MV-4-11 (cell line): ENCODE measurements around the gene PLTP.

Experiments used
- DNase-seq: peaks from one replicate; lab custom pipeline; 2025; lab: John Stamatoyannopoulos, UW

PLTP gene

DNA sequence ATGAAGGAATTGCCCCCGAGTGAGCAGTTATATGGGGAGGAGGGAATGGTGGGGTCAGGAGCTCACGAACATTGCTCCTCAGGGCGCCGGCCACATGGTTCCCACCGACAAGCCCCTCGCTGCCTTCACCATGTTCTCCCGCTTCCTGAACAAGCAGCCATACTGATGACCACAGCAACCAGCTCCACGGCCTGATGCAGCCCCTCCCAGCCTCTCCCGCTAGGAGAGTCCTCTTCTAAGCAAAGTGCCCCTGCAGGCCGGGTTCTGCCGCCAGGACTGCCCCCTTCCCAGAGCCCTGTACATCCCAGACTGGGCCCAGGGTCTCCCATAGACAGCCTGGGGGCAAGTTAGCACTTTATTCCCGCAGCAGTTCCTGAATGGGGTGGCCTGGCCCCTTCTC, 13.7 kb downstream of the PLTP start:
- DNase-seq = no peak

DNA sequence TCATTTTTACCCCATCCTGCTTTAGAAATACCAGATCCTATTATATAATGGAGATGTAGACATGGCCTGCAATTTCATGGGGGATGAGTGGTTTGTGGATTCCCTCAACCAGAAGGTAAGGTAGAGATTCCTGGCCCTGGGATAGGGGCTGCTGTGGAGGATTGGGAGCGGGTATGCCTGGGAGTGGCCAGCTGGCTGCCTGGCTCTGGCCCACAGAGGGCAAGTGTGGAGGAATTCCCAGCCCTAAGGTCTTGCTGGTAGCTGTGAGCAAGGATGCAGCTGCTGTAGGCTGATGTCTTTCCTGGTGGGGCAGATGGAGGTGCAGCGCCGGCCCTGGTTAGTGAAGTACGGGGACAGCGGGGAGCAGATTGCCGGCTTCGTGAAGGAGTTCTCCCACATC, 14.3 kb downstream of the PLTP start:
- no peak for DNase-seq

DNA sequence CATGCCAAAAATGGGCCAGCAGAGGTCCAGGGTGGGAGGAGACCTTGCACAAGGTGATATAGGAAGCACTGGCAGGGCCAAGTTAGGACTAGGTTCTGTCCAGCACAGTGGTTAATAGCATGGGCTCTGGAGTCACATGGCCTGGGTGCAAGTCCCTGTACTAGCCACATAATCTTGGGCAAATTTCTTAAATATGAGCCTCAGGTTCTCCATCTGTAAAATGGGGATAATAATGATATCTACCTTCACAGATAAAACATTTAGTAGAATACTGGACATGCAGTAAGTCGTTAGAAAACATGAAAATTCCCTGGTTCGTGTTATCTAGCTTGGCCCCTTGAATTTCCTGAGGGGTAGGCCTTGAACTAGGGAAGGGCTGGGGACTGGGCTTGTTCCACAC, 14.7 kb downstream of the PLTP start:
- no peak for DNase-seq

DNA sequence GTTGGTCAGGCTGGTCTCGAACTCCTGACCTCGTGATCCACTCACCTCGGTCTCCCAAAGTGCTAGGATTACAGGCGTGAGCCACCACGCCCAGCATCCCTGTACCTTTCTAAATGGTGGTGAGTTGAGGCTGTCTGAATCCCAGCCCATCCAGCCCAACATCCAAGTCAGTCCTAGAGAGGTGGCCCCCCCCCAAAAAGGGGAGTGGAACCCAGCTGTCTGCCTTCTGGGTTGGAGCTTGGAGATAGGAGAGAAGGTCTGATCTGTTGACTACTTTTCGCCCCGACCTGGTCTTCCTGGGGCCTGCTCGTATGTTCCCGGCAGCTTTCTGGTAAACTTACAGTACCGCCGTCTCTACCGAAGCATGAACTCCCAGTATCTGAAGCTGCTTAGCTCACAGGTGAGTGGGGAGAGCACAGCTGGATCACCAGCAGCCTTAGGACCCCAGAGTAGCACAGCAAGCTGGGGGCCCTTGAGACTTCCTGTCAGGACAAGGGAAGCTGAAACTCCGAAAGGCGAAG, 15.3 kb downstream of the PLTP start:
- no peak for DNase-seq

DNA sequence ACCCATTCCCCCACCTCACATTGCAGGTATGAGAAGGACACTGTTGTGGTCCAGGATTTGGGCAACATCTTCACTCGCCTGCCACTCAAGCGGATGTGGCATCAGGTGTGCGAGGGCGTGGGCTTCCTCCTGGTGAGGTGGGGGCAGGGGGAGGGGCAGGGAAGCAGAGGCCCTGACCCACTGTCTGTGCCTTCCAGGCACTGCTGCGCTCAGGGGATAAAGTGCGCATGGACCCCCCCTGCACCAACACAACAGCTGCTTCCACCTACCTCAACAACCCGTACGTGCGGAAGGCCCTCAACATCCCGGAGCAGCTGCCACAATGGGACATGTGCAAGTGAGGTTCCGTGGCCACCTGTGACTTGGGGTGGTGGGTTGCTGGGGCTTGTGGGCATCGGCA, 17.2 kb downstream of the PLTP start:
- no peak for DNase-seq

DNA sequence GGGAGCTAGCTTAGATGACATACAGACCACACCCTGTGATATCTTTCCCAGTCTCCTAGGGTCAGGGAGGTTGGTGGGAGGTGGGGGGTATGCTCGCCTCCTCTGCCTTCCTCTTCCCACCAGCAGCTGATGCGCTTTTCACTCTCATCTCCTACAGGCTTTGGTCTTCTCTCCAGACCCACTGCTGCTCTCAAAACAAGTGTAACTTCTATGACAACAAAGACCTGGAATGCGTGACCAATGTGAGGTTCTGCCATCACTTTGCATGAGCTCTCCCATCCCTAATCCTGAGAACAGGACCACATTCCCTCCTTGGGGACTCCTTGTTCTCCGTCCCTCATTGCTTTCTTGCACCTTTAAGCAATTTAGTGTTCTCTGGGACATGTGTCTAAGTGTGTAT, 18.1 kb downstream of the PLTP start:
- DNase-seq = no peak

DNA sequence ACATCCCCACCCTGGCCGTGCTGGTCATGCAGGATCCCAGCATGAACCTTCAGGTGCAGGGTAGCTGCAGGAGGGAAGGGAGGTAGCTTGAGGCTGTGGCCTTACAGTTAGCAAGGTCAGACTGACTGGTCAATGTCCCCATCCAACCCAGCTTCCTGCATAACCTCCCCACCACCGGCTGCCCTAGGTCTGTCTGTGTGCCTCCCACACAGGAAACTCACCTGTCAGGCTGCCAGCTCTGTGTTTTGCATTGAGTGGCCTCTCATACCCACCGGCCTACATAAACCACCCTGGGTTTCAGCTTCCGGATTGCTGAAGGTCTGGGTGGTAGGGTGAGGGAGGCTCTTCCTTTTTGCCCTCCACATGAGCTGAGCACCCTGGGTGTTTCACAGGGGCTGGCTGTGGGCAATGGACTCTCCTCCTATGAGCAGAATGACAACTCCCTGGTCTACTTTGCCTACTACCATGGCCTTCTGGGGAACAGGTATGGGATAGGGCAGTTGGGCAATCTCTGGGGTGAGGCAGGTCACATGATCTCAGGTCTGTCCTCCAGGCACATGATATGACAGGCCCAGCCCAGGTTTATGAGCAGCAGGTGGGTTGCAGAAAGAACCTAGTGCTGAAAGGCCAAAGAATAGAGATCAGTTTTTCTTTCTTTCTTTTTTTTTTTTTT, 19.0 kb downstream of the PLTP start:
- no peak for DNase-seq

DNA sequence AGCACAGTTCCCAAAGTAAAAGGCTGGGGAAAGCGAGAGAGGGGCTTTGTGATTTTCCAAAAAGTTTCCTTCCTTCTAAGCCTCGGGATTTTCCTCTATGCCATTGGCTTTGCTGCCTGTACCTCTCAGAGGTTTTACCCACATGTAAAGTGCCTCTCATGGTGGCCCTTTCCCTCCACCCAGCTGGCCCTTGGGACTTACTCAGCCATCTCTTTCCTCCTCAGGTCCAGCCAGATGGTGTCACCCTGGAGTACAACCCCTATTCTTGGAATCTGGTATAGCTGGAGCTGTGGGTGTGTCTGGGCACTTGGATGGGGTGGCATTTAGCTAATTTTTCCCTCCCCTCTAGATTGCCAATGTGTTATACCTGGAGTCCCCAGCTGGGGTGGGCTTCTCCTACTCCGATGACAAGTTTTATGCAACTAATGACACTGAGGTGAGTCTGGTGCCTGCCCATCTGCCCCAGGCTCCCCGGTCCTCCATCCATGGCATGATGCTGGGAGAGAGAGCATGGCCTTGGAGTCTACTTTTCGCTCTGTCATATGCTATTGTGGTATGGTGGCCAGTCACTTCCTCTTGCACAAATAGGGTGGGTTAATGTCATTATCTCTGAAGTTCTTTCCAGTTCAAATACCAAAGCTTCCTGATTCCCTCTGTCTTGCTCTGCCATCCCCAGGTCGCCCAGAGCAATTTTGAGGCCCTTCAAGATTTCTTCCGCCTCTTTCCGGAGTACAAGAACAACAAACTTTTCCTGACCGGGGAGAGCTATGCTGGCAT, 19.7 kb downstream of the PLTP start:
- peak; percentile 25 for DNase-seq

DNA sequence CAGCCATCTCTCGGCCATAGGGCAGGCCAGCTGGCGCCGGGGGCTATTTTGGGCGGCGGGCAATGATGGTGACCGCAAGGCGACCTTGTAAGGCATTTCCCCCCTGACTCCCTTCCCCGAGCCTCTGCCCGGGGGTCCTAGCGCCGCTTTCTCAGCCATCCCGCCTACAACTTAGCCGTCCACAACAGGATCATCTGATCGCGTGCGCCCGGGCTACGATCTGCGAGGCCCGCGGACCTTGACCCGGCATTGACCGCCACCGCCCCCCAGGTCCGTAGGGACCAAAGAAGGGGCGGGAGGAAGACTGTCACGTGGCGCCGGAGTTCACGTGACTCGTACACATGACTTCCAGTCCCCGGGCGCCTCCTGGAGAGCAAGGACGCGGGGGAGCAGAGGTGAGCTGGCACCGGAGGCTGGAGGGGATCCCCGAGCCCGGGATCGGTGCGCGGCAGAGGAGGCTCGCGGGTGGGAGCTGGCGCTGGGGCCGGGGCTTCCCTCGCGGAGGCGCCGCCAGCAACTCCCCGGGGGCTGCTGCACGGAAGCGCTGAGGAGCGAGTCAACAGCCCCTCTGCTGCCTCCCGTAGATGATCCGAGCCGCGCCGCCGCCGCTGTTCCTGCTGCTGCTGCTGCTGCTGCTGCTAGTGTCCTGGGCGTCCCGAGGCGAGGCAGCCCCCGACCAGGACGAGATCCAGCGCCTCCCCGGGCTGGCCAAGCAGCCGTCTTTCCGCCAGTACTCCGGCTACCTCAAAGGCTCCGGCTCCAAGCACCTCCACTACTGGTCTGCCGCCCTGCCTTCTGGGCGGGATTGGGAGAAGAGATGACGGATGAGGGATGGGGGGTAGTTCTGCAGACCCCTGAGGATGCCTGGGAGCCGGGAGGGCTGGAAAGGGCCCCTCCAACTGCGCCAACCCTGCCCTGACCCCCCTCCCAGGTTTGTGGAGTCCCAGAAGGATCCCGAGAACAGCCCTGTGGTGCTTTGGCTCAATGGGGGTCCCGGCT, 20.7 kb downstream of the PLTP start, which contains the start of the genes CTSA and NEURL2:
Gene CTSA (plus strand): TSS at position 351 of the 999 bp plus-strand sequence. CDS start 234 bp downstream, at position 585.
Gene NEURL2 (minus strand): TSS at position 224 of the 999 bp plus-strand sequence. CDS start 217 bp downstream, at position 7.
- peak; percentile 84 for DNase-seq

DNA sequence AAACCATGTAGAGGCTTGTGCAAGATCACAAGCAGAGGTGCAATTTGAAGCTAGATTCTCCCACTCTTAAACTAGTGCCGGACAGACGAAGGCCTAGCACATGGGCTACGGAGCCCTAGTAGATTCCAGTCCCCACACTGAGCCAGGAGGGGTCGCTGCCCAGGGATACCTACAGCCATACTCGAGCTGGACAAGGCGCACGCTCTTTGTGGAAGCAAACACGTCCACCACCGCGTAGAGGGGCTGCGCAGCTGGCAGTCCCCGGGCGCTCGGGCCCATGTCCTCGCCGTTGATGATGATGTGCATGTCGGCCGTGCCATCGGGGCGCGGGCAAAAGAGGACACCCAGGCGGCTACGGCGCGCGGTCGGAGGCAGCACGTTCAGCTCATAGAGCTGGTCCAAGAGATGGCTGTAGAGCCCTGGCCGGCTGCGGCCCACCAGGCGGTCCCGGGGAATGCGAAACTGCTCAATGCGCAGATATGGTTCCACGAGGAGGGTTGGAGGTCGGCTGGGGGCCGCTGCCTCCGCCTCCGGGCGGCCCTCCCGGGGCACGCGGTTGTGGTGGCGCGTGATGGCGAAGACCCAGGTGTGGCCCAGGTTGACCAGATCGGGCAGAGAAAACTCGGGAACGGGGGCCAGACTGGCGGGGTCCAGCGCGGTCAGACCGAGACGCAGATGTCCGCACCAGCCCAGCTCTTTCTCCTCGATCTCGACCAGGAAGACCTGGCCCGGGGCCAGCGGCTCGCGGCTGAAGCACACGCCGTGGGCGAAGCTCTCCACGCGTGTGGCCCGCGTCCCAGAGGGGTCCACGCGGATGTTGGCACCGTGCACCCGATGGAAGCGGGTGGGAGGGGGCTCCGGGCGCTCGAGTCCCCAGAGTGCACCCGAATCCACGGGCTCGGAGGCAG, 21.6 kb downstream of the PLTP start:
- DNase-seq = peak; percentile 59

DNA sequence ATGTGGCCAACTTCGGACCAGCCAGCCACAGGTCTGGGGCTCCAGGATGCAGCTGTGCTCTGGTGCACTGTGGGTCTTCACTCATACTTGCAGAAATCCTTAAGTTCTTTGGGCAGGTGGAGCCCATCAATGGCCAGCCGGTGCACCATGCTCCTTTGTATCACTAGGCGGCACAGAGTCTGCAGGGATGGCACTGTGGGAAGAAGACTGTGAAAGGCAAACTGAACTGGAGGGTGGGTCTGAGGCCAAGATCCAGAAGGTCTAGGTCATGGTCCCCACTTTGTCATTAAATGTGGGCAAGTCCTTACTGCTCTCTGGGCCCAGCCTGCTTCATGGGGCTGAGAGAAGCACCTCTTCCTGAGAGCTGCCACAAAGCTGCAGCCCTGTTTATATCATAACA, 23.3 kb downstream of the PLTP start:
- no peak for DNase-seq

DNA sequence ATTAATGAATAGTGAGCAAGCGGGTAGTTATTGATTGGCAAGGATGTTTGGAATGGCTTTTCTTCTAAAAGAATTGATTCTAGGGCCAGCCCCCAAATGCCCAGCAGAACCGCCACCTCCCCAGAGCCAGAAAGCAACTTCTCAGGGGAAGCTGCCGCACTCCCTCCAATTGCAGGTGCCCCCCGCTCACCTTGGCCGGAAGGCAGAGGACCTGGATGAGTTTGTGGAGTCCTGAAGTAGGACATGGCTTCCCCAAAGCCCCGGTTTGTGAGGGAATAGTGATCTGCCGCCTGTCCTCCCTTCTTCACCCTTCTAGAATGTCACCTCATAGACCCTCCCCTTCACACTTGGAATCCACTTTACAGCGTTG, 24.6 kb downstream of the PLTP start, which contains the start of gene SPATA25:
Gene SPATA25 (minus strand): TSS at position 277 of the 370 bp plus-strand sequence. CDS start 32 bp downstream, at position 245.
- DNase-seq = no peak

DNA sequence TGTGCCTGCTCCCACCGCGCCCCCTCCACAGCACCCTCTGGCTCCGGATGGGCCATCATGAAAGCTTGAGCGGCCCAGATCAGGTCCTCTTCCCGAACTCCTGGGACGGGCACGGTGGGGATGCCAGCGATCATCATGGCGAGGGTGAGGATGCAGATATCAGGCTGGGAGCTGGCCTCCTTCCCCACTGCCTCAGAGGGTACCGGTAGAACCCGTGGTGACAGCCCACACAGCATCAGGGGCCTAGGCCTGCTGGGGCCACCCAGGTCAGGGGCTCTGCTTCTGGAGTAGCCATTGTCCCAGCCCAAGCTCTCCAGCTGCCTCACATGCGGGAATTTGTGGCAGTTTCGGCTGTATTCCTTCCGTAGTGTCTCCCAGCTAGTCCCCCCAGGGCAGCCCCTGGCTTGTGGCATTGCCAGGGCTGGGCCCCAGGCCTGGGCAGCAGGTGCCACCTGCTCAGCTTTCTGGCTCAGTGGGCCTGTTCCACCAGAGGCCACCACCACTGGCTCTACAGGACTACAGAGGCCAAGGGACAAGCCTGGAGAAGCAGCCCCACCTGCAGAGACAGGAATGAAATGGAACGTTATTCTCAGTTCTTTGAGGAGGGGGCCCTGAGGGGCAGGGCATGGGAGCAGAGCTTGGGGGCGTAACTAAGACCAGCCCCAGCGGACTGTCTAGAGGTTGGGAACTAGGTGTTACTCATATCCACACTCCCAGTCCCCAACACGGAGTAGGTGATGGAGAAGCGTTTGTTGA, 25.2 kb downstream of the PLTP start:
- DNase-seq = no peak

DNA sequence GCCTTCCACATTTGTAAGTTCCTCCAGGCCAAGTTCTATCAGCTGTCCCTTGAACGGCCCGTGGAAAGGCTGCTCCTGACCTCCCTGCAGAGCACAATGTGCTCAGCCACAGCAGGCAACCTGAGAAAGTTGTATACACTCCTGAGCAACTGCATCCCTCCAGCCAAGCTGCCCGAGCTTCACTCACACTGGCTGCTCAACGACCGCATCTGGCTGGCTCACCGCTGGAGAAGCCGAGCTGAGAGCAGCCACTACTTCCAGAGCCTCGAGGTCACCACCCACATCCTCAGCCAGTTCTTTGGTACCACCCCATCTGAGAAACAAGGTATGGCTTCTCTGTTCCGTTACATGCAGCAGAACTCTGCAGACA, 28.9 kb downstream of the PLTP start:
- DNase-seq = no peak

DNA sequence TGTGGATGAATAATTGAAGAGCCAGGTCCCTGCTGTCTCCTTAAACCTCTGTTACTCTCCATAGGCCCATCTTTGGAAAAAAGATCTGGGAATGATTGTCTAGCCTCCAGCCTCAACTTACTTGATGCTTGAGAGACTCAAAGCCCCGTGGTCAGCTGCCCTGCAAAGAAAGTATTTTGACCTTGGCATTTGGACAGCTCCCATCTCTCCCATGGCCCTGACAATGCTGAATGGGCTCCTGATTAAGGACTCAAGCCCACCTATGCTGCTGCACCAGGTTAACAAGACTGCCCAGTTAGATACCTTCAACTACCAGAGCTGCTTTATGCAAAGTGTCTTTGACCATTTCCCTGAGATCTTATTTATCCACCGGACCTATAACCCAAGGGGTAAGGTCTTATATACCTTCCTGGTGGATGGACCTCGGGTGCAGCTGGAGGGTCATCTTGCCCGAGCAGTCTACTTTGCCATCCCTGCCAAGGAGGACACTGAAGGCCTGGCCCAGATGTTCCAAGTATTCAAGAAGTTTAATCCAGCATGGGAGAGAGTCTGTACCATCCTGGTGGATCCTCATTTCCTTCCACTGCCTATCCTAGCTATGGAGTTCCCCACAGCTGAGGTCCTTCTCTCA, 29.4 kb downstream of the PLTP start:
- no peak for DNase-seq

DNA sequence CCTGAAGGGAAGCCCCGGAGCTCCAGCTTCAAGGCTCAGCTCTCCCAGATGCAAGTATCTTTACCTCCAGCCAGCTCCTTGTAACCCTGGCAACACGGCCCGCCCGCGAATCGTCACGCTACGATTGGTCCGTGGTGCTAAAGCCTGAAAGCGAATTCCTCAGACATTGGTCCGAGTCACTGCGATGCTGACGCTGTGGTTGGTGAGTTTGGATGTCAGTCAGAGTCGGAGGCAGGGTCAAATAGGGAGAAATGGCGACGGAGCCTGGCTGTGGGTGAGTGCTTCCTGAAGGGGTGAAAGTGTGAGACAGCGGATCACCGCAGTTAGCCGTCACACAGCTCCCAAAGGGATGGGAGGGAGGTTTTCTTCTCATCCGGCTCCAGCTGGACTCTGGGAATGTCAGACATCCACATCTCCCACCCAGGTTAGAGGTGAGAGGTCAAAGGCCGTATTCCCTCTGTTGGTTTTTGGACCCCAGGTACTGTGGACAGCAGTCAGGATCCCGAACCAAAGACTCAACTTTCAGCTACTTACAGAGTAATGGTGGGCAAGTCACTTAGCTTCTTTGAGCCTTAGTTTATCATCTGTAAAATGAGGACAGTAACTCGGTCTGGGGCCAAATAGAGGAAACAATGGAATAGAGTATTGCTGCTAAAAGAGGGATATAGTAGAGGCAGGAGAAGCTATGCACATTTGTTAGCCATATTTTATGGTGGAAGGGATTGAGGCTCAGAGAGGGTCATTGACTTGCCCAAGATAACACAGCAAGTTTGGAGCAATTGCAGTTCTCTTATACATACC, 30.8 kb downstream of the PLTP start, which contains the start of gene ZSWIM1:
Gene ZSWIM1 (plus strand): TSS at position 240 of the 801 bp plus-strand sequence. CDS start 1,366 bp downstream, outside the sequence.
- DNase-seq = peak; percentile 99

DNA sequence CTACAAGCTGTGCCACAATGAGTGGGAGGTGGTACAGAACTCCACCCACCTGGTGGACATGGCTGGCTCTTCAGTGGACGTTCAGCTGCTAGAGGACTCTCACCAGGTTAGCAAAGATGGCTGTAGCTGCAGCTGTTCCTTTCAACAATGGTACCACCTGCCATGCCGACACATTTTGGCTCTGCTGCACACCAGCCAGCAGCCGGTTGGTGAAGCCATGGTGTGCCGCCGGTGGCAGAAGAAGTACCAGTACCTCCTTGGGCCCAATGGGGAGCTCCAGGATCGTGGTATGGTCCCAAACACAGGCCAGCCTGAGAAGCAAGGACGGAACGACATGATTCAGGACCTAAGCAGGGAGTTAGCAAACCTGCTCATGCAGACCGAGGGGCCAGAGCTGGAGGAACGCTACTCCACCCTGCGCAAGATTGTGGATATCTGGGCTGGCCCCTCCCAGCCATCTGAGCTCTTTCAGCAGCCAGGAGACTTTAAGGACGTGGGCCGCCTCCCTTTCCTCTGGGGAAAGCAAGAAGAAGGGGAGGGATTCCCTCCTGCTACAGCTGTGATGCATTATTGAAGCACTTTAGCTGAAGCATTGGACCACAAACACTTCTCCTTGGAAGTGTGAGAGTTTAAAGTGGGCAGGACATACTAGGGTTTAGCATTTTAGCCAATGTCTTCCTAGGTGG, 33.7 kb downstream of the PLTP start:
- DNase-seq = no peak

DNA sequence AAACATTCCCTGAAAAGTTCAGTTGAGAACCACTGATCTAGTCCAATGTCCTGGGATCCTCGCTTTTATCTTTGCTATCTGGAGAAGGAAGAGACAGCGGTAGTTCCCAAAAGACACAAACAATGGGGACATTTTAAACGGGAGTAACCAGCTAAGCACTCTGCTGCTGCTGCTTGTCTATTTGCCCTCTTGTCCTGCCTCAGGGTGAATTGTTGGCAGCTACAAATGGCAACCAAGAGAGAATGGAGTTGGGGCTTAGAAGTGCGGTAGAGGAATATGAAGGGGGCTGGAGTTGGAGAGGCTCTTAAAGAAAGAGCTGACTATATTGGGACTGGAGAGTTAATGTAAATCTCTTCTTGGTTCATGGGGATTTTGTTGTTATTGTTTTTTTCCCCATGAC, 37.4 kb downstream of the PLTP start:
- DNase-seq = no peak
